Measurements from ENCODE around the gene KSR1.

Gene KSR1

GRCh38 chr17:27535178-27535928, 79.1 kb downstream of the KSR1 start:
- DNase-seq (ENCODE audit: low spot score), result no peak

- no peak for DNase-seq (ENCODE audit: low spot score)
Measured at GRCh38 chr17:27535975-27536374, 79.7 kb downstream of the KSR1 start.

- no peak for DNase-seq (ENCODE audit: low spot score)
Measured at GRCh38 chr17:27536781-27537180, 80.5 kb downstream of the KSR1 start.

- DNase-seq (ENCODE audit: low spot score), result peak; percentile 81
Measured at GRCh38 chr17:27538156-27538955, 82.1 kb downstream of the KSR1 start.

GRCh38 chr17:27539152-27539551, 82.9 kb downstream of the KSR1 start:
- DNase-seq (ENCODE audit: low spot score), result no peak

- no peak for DNase-seq (ENCODE audit: low spot score)
Measured at GRCh38 chr17:27539794-27540317, 83.6 kb downstream of the KSR1 start.

GRCh38 chr17:27540318-27541101, 84.3 kb downstream of the KSR1 start:
- peak; percentile 80 for DNase-seq (ENCODE audit: low spot score)

GRCh38 chr17:27541301-27542023, 85.2 kb downstream of the KSR1 start:
- DNase-seq (ENCODE audit: low spot score), result no peak

- DNase-seq (ENCODE audit: low spot score), result no peak
Measured at GRCh38 chr17:27542841-27543463, 86.7 kb downstream of the KSR1 start.

- no peak for DNase-seq (ENCODE audit: low spot score)
Measured at GRCh38 chr17:27543464-27543856, 87.2 kb downstream of the KSR1 start.

GRCh38 chr17:27543958-27544349, 87.7 kb downstream of the KSR1 start:
- no peak for DNase-seq (ENCODE audit: low spot score)

- no peak for DNase-seq (ENCODE audit: low spot score)
Measured at GRCh38 chr17:27544350-27545131, 88.3 kb downstream of the KSR1 start.

- no peak for DNase-seq (ENCODE audit: low spot score)
Measured at GRCh38 chr17:27545562-27546229, 89.4 kb downstream of the KSR1 start.

- DNase-seq (ENCODE audit: low spot score), result no peak
Measured at GRCh38 chr17:27546624-27547300, 90.5 kb downstream of the KSR1 start.

GRCh38 chr17:27547301-27547683, 91.0 kb downstream of the KSR1 start:
- DNase-seq (ENCODE audit: low spot score), result no peak

- no peak for DNase-seq (ENCODE audit: low spot score)
Measured at GRCh38 chr17:27548369-27548768, 92.1 kb downstream of the KSR1 start.

GRCh38 chr17:27549251-27549893, 93.1 kb downstream of the KSR1 start:
- peak; percentile 78 for DNase-seq (ENCODE audit: low spot score)

GRCh38 chr17:27550291-27550930, 94.2 kb downstream of the KSR1 start:
- no peak for DNase-seq (ENCODE audit: low spot score)
